ENCODE data around the gene SELENOO. TPM values are rescaled to one million over a fixed set of nuclear protein-coding genes. Genes with fewer than 3 reads are reported as not detected.
A peak's percentile ranks its signal among the peaks of the same experiment; 100 is the strongest.

The SELENOO gene
- total and polyA plus RNA-seq, 2 donors from 2014 or later: 19.7 to 42.8 TPM

- TF ChIP-seq, protein P1, sequence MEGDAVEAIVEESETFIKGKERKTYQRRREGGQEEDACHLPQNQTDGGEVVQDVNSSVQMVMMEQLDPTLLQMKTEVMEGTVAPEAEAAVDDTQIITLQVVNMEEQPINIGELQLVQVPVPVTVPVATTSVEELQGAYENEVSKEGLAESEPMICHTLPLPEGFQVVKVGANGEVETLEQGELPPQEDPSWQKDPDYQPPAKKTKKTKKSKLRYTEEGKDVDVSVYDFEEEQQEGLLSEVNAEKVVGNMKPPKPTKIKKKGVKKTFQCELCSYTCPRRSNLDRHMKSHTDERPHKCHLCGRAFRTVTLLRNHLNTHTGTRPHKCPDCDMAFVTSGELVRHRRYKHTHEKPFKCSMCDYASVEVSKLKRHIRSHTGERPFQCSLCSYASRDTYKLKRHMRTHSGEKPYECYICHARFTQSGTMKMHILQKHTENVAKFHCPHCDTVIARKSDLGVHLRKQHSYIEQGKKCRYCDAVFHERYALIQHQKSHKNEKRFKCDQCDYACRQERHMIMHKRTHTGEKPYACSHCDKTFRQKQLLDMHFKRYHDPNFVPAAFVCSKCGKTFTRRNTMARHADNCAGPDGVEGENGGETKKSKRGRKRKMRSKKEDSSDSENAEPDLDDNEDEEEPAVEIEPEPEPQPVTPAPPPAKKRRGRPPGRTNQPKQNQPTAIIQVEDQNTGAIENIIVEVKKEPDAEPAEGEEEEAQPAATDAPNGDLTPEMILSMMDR (IDR thresholded peaks at IDR 0.05; ENCODE audit: borderline replicate concordance, extremely low read depth, insufficient read depth): no peak
- Histone ChIP-seq H3K9me3 (ENCODE audit: control insufficient read depth in 2 of 3, insufficient read depth in 1 of 3, low read length in 3 of 3) (no peaks in the 10 kb centered on the region), H3K27ac (ENCODE audit: low read depth in 2 of 2, low read length in 2 of 2) (no peak overlapping the region), H3K4me3 (ENCODE audit: low read length in 3 of 3) (no peak overlapping the region), H3K36me3 (ENCODE audit: control insufficient read depth in 2 of 3, insufficient read depth in 3 of 3, low read length in 3 of 3) (no peaks in the 10 kb centered on the region), H3K9ac (ENCODE audit: low read length in 3 of 3) (no peak overlapping the region), H3K27me3 (ENCODE audit: control insufficient read depth, insufficient read depth, low read length) (no peaks in the 10 kb centered on the region), H3K4me1 (ENCODE audit: control insufficient read depth in 2 of 3, insufficient read depth in 2 of 3, low read depth in 1 of 3, low read length in 3 of 3) (peaks cover 0 to 4% (median 0%) of the 10 kb centered on the region in 3 donors)
- intact Hi-C loops (cut with DNase I): no loop called here
- FAIRE-seq: no peak
- no peak for DNase-seq
Measured at GRCh38 chr22:50160947-50161346, 39.9 kb upstream of the SELENOO start.

- no peak overlapping the region for H3K9ac ChIP-seq (ENCODE audit: low read length in 3 of 3)
- DNase-seq (peak in 1 of 5 donors; percentile 33), FAIRE-seq (no peak)
Measured at GRCh38 chr22:50161508-50162390, 39.1 kb upstream of the SELENOO start.

DNA sequence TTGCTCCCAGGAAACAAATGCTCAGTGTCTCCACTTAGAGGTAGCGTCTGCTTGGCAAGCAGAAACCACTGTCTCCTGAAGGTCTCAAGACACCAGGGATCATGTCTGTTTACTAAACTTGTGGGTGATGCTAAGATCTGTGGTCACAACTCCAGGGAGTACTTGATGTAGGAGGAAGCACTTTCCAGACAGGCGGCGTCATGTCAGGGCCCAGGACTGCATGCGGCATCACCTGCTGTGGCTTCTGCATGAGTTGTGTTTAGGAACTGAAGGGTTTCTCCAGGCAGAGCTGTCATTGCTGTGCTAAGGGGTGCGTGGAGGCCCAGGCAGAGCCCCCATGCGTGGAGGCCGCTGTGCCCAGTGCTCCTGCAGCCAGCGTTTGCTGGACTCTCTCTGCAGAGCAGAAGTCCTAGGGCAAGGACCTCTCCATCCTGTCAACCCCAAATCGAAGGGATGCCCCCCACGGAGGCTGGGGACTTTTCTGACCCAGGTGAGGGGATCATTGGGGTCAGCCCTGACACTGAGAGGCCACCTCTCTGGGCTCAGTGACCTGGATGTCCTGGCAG is 38.3 kb upstream of the SELENOO start:
- DNase-seq: peak in 1 of 5 donors; percentile 34
- H3K9me3 ChIP-seq (ENCODE audit: control insufficient read depth in 2 of 3, insufficient read depth in 1 of 3, low read length in 3 of 3): no peaks in the 10 kb centered on the region
- no peak for FAIRE-seq
- intact Hi-C loops (cut with DNase I): no loop called here
- no peak overlapping the region for H3K27ac ChIP-seq (ENCODE audit: low read depth in 2 of 2, low read length in 2 of 2)
- TF ChIP-seq, protein P1 (IDR thresholded peaks at IDR 0.05; ENCODE audit: borderline replicate concordance, extremely low read depth, insufficient read depth): no peak
- no peaks in the 10 kb centered on the region for H3K27me3 ChIP-seq (ENCODE audit: control insufficient read depth, insufficient read depth, low read length)
- no peak overlapping the region for H3K9ac ChIP-seq (ENCODE audit: low read length in 3 of 3)
- H3K4me3 ChIP-seq (ENCODE audit: low read length in 3 of 3): no peak overlapping the region
- peaks cover 0 to 3% (median 0%) of the 10 kb centered on the region in 3 donors for H3K4me1 ChIP-seq (ENCODE audit: control insufficient read depth in 2 of 3, insufficient read depth in 2 of 3, low read depth in 1 of 3, low read length in 3 of 3)
- no peaks in the 10 kb centered on the region for H3K36me3 ChIP-seq (ENCODE audit: control insufficient read depth in 2 of 3, insufficient read depth in 3 of 3, low read length in 3 of 3)

More at GRCh38 chr22:50161508-50162390, 39.1 kb upstream of the SELENOO start:
- H3K27ac ChIP-seq (ENCODE audit: low read depth in 2 of 2, low read length in 2 of 2): no peak overlapping the region
- peaks cover 0 to 4% (median 0%) of the 10 kb centered on the region in 3 donors for H3K4me1 ChIP-seq (ENCODE audit: control insufficient read depth in 2 of 3, insufficient read depth in 2 of 3, low read depth in 1 of 3, low read length in 3 of 3)
- H3K36me3 ChIP-seq (ENCODE audit: control insufficient read depth in 2 of 3, insufficient read depth in 3 of 3, low read length in 3 of 3): no peaks in the 10 kb centered on the region
- no peak overlapping the region for H3K4me3 ChIP-seq (ENCODE audit: low read length in 3 of 3)
- no peaks in the 10 kb centered on the region for H3K9me3 ChIP-seq (ENCODE audit: control insufficient read depth in 2 of 3, insufficient read depth in 1 of 3, low read length in 3 of 3)
- no peaks in the 10 kb centered on the region for H3K27me3 ChIP-seq (ENCODE audit: control insufficient read depth, insufficient read depth, low read length)
- intact Hi-C loops (cut with DNase I): no loop called here
- TF ChIP-seq, protein P1 (IDR thresholded peaks at IDR 0.05; ENCODE audit: borderline replicate concordance, extremely low read depth, insufficient read depth): no peak
